Hippocampal formation (tissue), 2 donors: ENCODE results near the gene CRADD.
"Not testable (repeated sequence)": the region's sequence is repeated elsewhere in the genome, so short reads cannot be mapped to it uniquely, and the experiment has no call there.

Experiments used
- DNase-seq, 2 donors: peaks; one replicate each; lab custom pipeline; 2025; lab: John Stamatoyannopoulos, UW

The CRADD gene

DNA sequence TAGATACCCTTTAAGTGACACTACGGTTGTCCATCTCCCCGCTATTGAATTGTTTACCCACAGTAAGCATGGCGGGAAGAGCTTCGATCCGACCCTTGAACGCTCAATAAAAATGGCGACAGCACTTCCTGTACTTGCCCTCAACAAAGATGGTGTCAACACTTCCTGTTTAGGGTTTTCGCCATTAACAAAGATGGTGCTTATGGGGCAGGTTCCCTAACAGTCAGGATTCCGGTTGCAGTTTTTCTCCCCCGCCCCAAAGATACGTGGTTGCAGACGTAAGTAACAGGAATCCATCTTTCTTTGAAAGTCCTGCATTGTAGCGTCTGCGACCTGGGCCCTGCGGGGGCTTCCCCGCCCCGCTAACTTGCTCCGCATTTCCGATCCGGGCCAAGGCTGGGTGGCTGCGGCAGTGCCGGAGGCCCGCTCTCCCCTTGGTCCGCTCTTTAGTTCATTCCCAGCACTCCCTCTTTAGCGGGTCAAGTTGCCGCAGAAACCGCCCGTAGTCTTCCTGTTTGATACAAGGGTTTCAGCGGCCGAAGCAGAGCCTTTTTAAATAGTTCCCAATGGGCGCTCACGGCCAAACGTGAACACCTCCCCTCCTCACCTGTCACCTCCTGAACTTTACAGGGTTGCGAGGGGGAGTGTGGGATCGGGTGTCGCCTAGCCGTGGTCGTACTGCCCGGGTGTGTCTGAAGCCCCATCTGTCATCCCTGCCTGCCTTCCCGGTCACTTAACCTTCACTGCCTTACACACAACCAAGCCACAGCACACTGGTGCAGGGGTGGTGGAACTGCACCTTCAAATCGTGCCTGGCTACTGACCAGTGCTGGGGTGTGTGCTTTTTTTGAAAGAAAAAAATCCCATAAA lies at the start of gene CRADD:
TSS of gene CRADD (plus strand) at position 181 of the 870 bp plus-strand sequence.
- DNase-seq = peak; percentile 78 to 97

DNA sequence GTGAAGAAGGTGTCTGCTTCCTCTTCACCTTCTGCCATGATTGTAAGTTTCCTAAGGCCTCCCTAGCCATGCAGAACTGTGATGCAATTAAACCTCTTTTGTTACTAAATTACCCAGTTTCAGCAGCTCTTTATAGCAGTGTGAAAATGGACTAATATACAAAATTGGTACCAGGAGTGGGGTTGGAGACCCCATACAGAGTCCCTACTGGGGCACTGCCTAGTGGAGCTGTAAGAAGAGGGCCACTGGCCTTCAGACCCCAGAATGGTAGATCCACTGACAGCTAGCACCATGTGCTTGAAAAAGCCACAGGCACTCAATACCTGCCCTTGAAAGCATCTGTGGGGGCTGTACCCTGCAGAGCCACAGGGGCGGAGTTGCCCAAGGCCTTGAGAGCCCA lies 44.8 kb upstream of the CRADD start:
- no peak for DNase-seq

DNA sequence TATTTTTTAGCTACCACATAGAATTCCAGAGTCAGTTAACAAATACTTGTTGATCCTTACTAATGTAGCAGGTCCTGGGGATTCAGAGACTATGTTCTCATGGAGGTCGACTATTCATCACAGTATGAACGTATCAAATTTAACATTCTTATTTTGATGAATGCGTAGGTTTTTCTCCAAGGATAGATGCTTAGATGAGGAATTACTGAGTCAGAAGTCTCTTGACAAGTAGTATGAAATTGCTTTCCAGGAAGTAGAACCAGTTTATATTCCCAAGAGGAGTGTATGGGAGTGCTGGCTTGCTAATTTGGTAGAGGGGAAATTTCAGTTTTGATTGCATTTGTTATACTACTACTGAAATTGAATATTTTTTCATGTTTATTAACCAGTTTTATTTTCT lies 42.8 kb upstream of the CRADD start:
- no peak for DNase-seq

DNA sequence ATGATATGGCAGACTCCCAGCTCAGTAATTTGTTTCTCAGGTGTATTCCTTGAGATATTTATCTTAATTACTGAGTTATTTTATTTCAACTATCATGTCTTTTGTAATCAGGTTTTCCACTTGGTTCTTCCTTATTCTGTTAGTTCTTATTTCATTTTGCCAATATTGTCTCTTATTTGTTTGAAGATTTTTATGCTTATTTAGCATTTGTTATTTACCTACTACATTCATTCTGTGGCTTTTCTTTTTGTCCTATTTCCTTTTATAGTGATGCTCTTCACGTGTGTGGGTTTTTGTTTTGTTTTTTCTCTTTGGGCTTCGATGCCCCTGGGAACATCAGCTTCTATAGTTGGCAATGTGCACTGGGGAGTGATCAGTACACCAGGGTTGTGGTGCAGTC lies 40.5 kb upstream of the CRADD start:
- no peak for DNase-seq

DNA sequence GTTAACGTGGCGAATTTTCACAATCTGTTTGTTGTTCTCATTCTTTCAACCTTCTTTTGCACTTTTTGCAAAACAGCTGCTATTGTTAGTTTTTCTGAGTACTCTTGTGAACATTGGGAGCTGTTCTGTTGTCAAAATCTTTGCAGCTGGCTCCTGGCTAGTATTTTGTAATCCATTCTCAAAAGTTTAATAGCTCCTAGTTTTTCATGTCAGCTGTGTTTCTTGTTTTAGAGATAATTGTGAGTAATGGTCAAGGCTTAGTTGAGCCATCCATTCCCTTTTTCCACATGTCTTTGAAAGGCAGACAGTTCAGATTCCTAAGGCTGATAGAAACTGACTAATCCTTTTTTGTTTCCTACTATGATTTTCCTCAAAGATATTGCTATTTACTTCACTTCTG lies 39.1 kb upstream of the CRADD start:
- DNase-seq = no peak

DNA sequence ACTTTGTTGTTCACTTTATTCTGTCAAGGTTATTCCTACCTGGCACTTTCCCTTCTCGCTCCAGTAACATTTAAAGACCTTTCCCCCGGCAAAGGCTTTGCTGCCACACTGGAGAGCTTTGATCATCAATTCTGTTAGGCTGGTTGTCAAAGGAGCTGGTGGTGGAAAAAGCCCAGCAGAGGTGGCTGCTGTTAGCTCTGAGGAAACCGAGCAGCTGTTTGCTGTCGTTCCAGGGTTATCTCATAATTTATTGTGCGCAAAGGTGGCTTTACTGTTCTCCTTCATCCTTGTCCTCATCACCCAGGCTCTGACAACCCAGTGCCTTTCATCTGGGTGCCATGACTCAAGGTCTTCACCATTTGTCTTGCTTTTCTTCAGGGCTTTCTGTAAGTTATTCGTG lies 38.2 kb upstream of the CRADD start:
- no peak for DNase-seq

DNA sequence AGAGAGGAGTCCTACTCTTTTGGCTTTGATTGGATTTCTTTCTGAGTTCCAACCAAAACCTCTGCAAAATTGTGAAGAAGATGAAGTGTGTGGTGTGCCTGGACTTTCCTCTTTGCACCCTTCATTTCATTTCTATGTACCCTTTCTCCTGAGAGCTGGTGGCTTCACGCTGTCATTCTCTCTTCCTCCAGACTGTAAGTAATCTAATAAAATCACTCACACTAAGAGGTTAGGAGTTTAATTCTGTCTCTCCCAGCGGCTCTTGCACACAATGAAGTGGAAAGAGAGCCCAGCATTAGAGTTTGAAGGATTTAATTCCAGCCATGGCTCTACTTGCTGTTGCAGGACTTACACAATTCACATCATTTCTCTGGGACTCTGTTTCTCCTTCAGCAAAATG lies 37.8 kb upstream of the CRADD start:
- no peak for DNase-seq

DNA sequence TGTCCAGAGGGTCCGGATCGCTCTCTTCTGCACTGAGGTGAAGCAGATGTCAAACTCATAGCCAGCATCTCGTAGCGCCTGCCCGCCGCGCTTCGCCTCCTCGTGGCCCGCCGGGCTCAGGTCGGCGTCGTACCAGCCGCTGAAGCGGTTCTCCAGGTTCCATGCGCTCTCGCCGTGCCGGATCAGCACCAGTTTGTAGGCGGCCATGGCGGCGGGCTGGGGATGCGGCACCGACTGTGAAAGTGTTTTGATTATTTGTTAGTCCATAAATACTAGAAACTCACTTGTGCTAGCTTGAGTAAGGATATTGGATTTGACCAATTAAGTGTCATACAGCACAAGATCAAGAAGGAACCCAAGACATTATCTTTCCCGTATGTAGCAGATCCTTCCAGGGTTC lies 35.8 kb upstream of the CRADD start:
- DNase-seq = not testable (repeated sequence)

DNA sequence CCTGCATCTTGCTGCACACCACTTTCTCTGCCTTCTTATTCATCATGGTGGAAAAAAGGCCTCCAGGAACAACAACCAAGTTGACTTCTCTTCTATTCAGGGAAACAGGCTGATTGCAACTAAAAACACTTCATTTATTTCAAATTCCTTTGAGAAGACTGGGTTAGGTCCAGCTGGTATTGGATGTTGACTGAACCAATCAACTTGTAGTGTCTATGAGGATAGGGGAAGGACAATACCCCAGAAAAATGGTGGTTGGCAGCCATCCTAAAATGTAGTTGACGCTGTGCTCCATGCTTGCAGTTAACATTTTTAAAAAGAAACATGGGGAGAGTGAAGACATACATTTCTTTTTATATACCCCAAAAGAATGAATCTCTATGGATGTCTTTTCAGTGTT lies 34.4 kb upstream of the CRADD start:
- DNase-seq = no peak

DNA sequence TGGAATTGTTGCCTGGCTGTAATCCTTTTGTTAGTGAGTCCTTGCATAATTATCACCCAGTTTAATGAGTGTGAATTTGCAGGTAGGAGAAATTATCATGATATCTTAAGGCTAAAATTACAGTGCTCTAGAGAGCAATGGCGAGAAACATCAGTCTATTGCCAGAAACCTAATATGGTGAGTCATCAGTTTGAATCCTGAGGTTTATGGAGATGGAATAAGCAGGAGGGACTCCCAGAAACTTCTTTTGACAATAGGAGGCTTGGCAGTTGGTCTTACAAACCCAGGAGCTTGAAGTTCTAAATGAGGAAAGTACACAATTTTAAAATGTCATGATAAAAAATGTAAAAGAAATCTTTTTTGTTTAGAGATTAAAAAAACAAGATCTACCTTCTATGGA lies 31.5 kb upstream of the CRADD start:
- no peak for DNase-seq

DNA sequence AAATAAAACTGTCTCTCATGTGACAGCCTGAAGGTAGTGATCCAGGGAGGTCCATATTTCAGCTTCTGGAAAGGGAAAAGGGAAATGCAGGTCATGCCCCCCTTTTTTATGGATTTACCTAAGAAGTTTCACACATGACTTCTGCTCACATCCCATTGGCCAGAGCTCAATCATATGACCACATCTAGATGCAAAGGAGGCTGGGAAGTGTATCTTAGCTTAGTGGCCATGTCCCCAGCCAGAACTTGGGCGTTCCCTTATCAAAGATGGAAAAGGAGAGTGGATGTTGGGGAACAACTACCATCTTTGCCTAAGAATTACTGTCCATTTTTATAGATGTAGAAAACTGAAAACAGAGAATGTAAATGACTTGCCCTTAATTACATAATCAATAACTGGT lies 26.5 kb upstream of the CRADD start:
- no peak for DNase-seq

DNA sequence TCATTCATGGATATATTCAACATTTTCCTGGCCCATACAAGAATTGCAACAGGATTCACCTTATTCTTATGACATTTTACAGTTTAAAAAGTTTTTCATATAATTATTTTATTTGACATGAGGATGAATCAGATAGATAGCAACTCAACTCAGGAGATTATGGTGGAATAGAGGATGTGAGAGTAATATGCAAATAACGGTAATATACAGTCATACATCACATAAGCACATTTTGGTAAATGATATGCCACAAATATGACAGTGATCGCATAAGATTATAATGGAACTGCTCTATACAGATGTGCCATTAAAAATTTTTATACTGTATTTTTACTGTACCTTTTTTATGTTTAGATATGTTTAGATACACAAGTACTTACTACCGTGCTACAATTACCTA lies 24.1 kb upstream of the CRADD start:
- no peak for DNase-seq

DNA sequence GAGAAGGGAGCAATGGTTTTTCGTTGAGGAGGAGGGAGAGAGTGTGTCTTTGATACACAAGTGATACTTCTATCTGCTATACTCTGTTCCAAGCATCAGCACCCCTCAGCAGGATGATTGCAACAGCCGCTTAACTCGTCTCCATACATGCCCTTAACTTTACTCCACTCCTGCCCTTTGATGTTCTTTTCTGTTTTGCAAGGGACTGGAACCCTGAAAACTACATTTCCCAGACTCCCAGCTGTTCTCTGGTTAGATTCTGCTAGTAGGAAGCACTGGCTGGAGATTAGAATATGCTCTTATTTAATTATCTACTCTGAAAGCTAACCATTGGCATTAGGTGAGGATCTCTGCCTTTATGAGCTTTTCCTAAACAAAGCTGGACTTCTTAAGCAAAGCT lies 23.5 kb upstream of the CRADD start:
- no peak for DNase-seq

DNA sequence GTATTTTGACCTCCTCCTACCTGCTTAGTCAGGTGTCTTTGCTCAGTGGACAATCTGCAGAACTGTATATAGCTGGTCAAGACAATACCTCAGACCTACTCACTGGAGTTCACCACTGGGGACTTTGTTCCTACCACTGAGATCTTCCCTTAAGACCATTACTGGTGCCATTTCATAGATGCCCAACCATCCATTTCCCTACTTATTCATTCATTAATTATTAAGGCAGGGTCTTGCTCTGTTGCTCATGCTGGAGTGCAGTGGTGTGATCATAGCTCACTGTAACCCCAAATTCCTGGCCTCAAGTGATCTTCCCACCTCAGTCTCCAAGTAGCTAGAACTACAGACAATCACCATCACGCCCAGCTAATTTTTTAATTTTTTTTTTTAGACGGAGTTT lies 22.8 kb upstream of the CRADD start:
- no peak for DNase-seq

DNA sequence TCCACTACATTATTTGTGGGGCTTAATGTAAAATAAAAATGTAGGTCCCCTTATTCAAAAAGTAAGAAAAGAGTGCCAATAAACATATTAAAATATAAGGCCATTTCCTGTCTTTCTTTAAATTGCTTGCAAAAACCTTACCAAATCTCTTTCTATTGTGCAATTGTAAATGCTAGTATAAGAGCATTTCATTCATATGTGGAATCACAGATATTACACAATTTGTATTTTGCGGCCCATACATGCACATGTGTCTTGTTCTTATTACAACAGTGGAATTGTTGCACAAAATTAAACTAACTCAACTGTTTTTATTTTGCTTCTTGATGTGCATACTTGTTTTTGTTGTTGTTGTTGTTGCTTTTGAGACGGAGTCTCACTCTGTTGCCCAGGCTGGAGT lies 20.1 kb upstream of the CRADD start:
- no peak for DNase-seq

DNA sequence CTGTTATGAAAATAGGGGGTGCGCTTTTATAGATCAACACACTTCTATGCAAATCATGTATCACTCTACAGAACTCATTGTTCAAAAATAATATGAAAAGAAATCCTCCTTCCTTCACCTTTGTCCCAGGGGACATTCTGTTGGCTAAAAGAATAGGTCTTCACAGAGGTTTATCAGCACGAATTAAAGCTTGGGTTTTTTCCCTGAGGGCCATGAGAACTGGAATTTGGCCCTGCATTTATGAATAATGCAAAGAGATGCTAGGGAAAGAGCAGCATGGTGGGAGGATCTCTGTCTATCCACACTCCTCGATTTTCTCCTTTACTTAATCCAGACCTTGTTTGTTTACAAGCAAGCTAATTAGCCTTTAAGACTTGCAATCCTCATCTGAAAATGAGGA lies 16.2 kb upstream of the CRADD start:
- no peak for DNase-seq

DNA sequence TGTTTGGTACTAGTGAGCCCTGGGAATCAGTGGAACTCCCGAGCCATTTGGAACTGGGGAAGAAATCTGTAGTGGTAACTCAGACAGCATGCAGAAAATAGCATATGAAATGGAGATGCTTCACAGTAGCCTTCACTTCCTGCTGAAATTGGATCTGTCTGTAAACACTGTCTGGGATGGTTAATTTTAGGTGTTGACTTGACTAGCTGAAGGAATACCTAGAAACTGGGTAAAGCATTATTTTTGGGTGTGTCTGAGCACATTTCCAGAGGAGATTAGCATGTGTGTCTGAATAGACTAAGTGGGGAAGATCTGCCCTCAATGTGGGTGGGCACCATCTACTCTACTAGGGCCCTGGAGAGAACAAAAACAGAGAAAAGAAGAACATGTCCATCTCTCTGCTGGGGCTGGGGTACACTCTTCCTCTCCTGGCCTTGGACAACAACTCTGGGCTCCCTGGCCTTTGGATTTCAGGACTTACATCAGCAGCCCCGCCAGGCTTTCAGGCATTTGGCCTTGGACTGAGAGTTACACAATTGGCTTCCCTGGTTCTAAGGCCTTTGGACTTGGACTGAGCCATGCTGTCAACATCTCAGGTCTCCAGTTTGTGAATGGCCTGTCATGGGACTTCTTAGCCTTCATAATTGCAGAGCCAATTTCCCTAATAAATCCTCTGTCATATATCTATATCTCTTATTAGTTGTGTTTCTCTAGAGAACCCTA lies 14.0 kb upstream of the CRADD start:
- no peak for DNase-seq

DNA sequence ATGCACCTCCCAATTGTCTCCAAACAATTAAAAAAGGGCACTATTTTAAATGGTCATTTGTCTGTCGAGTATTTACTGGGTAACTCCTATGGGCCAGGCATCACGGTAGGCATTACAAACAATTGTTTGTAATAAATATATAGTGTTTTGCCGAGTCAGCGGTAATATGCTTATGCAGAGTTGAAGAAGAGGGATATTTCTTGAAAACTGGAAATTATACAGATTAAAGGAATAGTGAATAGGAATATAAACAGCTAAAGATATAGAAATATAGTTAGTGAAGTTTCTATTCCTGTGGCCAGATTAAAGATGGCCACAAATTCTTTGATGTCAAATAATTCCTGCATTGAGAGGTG lies 13.5 kb upstream of the CRADD start:
- no peak for DNase-seq

DNA sequence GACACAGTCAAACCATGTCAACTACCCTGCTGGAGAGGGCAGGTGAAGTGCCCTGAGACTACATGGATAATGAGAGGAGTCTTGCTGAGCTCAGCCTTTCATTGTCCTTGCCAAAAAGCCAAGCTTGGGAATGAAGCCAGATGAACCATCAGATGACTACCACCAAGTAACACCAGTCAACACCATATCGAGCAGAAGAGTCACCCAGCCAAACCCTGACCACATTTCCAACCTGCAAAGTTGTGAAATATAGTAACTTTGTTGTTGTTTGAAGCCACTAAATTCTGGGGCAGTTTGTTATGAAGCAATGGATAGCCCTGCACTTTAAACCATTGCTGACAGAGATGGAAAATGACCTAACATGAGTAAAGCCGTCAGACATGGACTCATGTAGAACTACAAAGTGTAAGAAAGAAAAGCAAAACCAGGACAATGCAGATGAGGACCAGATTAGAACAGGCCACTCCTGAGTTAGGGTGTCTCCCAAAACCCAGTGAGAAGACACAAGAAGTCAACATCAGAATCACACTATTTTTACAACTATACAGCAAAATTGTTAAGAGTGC lies 12.5 kb upstream of the CRADD start:
- DNase-seq = no peak

DNA sequence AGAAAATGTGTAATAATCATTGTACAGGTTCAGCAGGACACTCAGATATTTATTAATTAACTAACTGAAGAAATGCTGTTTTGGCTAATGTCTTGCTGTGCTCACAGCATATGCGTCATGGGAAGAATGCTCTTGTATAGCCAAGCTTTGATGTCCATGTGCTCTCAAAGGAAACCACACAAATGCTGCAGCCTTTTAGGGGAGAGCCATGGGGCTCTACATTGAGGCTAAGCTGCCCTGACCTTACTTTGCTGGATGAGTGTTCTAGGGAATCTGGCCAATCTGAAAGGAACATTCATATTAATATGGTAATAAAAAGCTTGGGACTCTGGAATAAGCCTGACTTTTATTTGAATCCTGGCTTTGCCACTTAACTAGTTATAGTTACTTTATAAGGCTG lies 9.5 kb upstream of the CRADD start:
- DNase-seq = no peak

DNA sequence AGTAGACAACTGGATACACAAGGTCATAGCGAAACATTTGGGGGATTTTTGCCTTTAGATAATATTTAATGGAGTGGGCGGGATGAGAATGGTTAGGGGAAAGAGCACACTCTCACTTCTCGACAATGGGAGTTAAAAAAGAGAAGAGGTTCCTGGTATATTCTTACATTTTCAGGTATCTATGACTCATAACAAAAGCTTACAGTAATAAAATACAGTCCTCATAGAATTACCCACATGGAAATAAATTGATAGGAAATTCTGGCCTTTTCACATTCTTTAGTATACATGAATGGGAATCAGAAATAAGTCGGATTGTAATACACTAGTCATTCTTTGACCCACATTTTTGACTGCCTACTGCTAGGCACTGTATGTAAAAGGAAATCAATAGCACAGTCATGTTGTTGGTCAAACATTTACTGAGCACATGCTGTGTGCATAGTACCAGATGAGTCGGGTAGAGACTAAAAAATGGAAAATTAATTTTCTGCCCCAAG lies 8.2 kb upstream of the CRADD start:
- DNase-seq = no peak

DNA sequence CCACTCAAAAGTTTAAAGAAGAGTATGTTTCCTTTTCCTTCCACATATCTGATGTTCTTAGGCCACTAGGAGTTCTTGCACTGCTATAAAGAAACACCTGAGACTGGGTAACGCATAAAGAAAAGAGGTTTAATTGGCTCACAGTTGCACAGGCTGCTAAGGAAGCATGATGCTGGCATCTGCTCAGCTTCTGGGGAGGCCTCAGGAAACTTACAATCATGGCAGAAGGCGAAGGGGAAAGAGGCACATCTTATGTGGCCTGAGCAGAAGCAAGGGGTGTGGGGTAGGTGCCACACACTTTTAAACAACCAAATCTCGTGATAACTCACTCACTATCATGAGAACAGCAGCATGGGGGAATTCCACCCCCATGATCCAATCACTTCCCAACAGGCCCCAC lies 7.7 kb upstream of the CRADD start:
- no peak for DNase-seq

DNA sequence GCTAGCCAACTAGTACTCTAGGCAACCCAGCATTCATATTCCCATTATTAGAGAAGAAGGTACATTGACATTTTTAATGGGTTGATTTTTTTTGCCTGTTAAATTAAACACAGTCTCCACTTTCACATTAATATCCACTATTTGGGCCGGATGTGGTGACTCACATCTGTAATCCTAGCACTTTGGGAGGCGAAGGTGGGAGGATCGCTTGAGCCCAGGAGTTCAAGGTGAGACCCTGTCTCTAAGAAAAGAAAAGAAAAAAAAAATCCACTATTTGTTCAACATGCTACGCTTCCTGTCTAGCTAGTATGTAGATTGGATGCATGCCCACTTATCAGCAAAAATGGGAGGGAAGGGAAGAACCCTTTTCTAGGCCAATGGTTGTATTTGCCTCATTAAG lies 7.1 kb upstream of the CRADD start:
- no peak for DNase-seq
